ENCODE data around the gene ZNF365.

GRCh38 chr10:62333988-62334682, 40.0 kb upstream of the ZNF365 start:
- TF ChIP-seq CREB1 (IDR thresholded peaks at IDR 0.05) (no peak), RAD21 (IDR thresholded peaks at IDR 0.05 in 1 of 2, conservative IDR thresholded peaks at IDR 0.05 in 1 of 2; ENCODE audit: low read depth in 2 of 2, low read length in 2 of 2) (no peak), CHD2 (IDR thresholded peaks at IDR 0.05; ENCODE audit: low read length) (no peak), MAFK (IDR thresholded peaks at IDR 0.05; ENCODE audit: low read depth, low read length) (no peak), BACH1 (IDR thresholded peaks at IDR 0.05; ENCODE audit: low read length) (no peak), POLR2A (IDR thresholded peaks at IDR 0.05; ENCODE audit: control extremely low read depth in 1 of 2, low read depth in 2 of 2, low read length in 2 of 2) (no peak), TEAD4 (IDR thresholded peaks at IDR 0.05; ENCODE audit: low read depth, low read length) (no peak), BRCA1 (IDR thresholded peaks at IDR 0.05; ENCODE audit: low read depth, low read length) (no peak)
- TF ChIP-seq, protein P1, sequence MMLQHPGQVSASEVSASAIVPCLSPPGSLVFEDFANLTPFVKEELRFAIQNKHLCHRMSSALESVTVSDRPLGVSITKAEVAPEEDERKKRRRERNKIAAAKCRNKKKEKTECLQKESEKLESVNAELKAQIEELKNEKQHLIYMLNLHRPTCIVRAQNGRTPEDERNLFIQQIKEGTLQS (IDR thresholded peaks at IDR 0.05; ENCODE audit: insufficient read depth, low read depth, low read length): no peak
- TF ChIP-seq, protein P2, sequence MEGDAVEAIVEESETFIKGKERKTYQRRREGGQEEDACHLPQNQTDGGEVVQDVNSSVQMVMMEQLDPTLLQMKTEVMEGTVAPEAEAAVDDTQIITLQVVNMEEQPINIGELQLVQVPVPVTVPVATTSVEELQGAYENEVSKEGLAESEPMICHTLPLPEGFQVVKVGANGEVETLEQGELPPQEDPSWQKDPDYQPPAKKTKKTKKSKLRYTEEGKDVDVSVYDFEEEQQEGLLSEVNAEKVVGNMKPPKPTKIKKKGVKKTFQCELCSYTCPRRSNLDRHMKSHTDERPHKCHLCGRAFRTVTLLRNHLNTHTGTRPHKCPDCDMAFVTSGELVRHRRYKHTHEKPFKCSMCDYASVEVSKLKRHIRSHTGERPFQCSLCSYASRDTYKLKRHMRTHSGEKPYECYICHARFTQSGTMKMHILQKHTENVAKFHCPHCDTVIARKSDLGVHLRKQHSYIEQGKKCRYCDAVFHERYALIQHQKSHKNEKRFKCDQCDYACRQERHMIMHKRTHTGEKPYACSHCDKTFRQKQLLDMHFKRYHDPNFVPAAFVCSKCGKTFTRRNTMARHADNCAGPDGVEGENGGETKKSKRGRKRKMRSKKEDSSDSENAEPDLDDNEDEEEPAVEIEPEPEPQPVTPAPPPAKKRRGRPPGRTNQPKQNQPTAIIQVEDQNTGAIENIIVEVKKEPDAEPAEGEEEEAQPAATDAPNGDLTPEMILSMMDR (IDR thresholded peaks at IDR 0.05; ENCODE audit: control extremely low read depth in 1 of 3, insufficient read depth in 1 of 3, low read depth in 1 of 3, low read length in 3 of 3): no peak

All from H1 (cell line).